ENCODE measurements around the gene IGFBP7. TPM values are rescaled to one million over a fixed set of nuclear protein-coding genes. Genes with fewer than 3 reads are reported as not detected.

IGFBP7 gene, protein sequence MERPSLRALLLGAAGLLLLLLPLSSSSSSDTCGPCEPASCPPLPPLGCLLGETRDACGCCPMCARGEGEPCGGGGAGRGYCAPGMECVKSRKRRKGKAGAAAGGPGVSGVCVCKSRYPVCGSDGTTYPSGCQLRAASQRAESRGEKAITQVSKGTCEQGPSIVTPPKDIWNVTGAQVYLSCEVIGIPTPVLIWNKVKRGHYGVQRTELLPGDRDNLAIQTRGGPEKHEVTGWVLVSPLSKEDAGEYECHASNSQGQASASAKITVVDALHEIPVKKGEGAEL
- not detected for polyA plus RNA-seq (2012; ENCODE audit: insufficient read length, low read depth)

DNA sequence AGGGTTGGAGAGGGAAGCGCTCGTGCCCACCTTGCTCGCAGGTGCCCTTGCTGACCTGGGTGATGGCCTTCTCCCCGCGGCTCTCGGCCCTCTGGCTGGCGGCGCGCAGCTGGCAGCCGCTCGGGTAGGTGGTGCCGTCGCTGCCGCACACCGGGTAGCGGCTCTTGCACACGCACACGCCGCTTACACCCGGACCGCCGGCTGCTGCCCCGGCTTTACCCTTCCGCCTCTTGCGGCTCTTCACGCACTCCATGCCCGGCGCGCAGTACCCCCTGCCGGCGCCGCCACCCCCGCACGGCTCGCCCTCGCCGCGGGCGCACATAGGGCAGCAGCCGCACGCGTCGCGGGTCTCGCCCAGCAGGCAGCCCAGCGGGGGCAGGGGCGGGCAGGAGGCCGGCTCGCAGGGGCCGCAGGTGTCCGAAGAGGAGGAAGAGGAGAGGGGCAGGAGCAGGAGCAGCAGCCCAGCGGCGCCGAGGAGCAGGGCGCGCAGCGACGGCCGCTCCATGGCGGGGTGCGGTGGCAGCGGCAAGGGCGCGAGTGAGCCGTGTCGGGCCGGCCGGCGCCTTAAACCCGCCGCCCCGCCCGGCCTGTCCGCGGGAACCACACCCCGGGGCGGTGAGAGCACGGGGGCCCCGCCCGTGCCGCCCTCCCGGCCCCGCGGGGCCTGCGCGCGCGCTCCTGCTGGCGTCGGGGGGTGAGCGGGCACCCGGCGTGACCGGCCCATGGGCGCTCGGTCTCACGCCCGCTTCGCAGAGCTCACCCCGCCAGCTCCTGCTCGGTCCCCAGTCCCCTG, at the start of gene IGFBP7:
IGFBP7 (minus strand) TSS at position 539 of the 793 bp plus-strand sequence; CDS start at position 505, 34 bp downstream.
- TF ChIP-seq FOXP2 (optimal IDR thresholded peaks at IDR 0.05; ENCODE audit: borderline replicate concordance, extremely low read depth, extremely low read length, insufficient read depth) (no peak), POLR2AphosphoS5 (IDR thresholded peaks at IDR 0.05; ENCODE audit: low read depth, low read length) (no peak), SIN3A (IDR thresholded peaks at IDR 0.05; ENCODE audit: borderline replicate concordance, insufficient read depth, low read length) (no peak), TAF1 (IDR thresholded peaks at IDR 0.05; ENCODE audit: borderline replicate concordance, insufficient read depth, low read length) (no peak)
- TF ChIP-seq, protein P1, sequence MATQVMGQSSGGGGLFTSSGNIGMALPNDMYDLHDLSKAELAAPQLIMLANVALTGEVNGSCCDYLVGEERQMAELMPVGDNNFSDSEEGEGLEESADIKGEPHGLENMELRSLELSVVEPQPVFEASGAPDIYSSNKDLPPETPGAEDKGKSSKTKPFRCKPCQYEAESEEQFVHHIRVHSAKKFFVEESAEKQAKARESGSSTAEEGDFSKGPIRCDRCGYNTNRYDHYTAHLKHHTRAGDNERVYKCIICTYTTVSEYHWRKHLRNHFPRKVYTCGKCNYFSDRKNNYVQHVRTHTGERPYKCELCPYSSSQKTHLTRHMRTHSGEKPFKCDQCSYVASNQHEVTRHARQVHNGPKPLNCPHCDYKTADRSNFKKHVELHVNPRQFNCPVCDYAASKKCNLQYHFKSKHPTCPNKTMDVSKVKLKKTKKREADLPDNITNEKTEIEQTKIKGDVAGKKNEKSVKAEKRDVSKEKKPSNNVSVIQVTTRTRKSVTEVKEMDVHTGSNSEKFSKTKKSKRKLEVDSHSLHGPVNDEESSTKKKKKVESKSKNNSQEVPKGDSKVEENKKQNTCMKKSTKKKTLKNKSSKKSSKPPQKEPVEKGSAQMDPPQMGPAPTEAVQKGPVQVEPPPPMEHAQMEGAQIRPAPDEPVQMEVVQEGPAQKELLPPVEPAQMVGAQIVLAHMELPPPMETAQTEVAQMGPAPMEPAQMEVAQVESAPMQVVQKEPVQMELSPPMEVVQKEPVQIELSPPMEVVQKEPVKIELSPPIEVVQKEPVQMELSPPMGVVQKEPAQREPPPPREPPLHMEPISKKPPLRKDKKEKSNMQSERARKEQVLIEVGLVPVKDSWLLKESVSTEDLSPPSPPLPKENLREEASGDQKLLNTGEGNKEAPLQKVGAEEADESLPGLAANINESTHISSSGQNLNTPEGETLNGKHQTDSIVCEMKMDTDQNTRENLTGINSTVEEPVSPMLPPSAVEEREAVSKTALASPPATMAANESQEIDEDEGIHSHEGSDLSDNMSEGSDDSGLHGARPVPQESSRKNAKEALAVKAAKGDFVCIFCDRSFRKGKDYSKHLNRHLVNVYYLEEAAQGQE (IDR thresholded peaks at IDR 0.05; ENCODE audit: insufficient read depth in 1 of 2, low read depth in 2 of 2, low read length in 2 of 2) = no peak

DNA sequence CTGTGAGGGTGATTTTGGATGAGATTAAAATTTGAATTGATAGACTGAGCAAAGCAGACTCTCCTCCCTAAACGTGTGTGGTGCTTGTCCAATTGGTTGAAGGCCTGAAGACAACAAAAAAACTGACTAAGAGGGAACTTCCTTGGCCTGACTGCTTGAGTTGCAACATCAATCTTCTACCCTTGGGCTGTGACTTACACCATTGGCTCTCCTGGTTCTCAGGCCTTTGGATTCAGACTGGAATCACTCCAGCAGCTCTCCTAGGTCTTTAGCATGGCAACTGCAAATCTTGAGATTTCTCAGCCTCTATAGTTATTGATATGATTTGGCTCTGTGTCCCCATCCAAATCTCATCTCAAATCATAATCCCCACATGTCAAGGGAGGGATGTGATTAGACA, 49.7 kb upstream of the IGFBP7 start:
- TF ChIP-seq, protein P1 (IDR thresholded peaks at IDR 0.05; ENCODE audit: insufficient read depth in 1 of 2, low read depth in 2 of 2, low read length in 2 of 2) = no peak
- TF ChIP-seq FOXP2 (optimal IDR thresholded peaks at IDR 0.05; ENCODE audit: borderline replicate concordance, extremely low read depth, extremely low read length, insufficient read depth) (no peak), SIN3A (IDR thresholded peaks at IDR 0.05; ENCODE audit: borderline replicate concordance, insufficient read depth, low read length) (no peak), POLR2AphosphoS5 (IDR thresholded peaks at IDR 0.05; ENCODE audit: low read depth, low read length) (no peak), TAF1 (IDR thresholded peaks at IDR 0.05; ENCODE audit: borderline replicate concordance, insufficient read depth, low read length) (no peak)

DNA sequence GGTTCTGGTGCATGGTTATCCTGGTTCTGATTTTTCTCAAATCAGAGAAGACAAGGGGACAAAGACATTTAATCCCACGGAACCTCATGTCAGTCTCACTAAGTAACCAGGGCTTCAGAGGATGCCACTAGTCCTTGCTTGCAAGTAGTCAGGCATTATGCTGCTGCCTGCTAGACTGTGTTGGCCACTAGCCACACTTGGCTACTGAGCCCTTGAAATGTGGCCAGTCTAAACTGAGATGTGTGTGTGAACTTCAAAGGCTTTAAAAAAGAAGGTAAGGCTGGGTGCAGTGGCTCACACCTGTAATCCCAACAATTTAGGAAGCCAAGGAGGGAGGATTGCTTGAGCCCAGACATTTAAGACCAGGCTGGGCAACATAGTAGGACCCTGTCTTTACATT, 48.6 kb upstream of the IGFBP7 start:
- TF ChIP-seq, protein P1 (IDR thresholded peaks at IDR 0.05; ENCODE audit: insufficient read depth in 1 of 2, low read depth in 2 of 2, low read length in 2 of 2) = no peak
- TF ChIP-seq SIN3A (IDR thresholded peaks at IDR 0.05; ENCODE audit: borderline replicate concordance, insufficient read depth, low read length) (no peak), FOXP2 (optimal IDR thresholded peaks at IDR 0.05; ENCODE audit: borderline replicate concordance, extremely low read depth, extremely low read length, insufficient read depth) (no peak)

DNA sequence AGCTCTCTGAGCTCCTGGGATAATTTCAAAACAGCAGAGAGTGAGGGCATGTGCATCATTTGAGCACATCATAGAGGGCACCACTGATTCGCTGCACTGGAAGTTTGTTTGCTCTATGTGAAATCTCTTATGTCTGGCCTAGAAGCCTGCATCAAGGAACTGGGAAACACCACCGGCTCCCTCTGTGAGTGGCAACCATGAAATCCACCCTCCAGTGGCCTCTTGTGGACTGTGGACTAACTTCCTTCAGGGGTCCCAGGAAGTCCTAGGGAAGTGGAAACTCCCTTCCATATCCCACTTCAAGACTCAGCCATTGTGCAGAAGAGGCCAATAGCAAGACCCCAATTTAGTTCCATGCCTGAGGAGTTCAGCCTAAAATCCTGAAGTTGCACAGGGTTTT, 48.0 kb upstream of the IGFBP7 start:
- TF ChIP-seq SIN3A (IDR thresholded peaks at IDR 0.05; ENCODE audit: borderline replicate concordance, insufficient read depth, low read length) = no peak

DNA sequence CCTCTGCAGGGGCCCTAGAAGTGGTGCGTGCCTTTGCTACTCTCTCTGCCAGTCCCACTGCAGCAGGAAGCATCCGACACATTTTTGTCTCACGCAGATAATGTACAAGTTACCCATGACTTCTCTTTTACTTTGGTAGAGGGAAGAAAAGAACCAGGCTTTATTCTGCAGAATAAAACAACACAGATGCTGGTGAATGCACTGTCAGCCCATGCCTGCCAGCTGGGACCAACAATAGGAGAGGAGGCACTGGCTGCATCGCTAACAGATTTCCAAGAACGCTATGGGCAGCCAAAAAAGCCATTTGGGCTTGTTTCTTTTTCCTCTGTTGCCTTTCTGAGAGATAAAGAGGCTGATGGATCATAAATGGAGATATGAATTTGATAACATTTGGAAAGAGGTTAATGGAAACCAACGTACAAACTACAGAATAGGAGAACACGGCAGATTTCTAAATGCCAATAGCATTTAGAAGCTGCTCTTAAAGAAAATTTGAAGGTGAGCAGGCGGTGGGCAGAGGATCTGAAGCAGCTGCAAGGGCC, 47.5 kb upstream of the IGFBP7 start:
- TF ChIP-seq TAF1 (IDR thresholded peaks at IDR 0.05; ENCODE audit: borderline replicate concordance, insufficient read depth, low read length) (no peak), SIN3A (IDR thresholded peaks at IDR 0.05; ENCODE audit: borderline replicate concordance, insufficient read depth, low read length) (no peak), POLR2AphosphoS5 (IDR thresholded peaks at IDR 0.05; ENCODE audit: low read depth, low read length) (no peak), FOXP2 (optimal IDR thresholded peaks at IDR 0.05; ENCODE audit: borderline replicate concordance, extremely low read depth, extremely low read length, insufficient read depth) (no peak)
- TF ChIP-seq, protein P1 (IDR thresholded peaks at IDR 0.05; ENCODE audit: insufficient read depth in 1 of 2, low read depth in 2 of 2, low read length in 2 of 2) = no peak
